Ovary (tissue), 3 donors: ENCODE data around the gene CHST12.

ENCODE experiments used
- EP300 ChIP-seq: sonication (generic); formaldehyde crosslinking; IDR thresholded peaks from one replicate; pipeline ENCODE4 v1.6.1; 2017; ENCODE audit warnings: antibody characterized with exemption
- POLR2A ChIP-seq: fragments of 450-650 bp; IDR thresholded peaks from one replicate; pipeline ENCODE4 v1.6.1; 2017; ENCODE audit warnings: antibody characterized with exemption, mild to moderate bottlenecking, moderate library complexity
- TF ChIP-seq, protein P1 (sequence below), 3 donors: fragments of 450-650 bp in 2 of 3; fragments of 200-600 bp in 1 of 3; IDR thresholded peaks; one replicate each; pipeline versions ENCODE4 v1.5.1 to v1.8.0; 2016 to 2022; ENCODE audit warnings: antibody characterized with exemption in 3 of 3, mild to moderate bottlenecking in 1 of 3
- donor health status: DM: no; HTN: no; CAD: no.

DNA sequence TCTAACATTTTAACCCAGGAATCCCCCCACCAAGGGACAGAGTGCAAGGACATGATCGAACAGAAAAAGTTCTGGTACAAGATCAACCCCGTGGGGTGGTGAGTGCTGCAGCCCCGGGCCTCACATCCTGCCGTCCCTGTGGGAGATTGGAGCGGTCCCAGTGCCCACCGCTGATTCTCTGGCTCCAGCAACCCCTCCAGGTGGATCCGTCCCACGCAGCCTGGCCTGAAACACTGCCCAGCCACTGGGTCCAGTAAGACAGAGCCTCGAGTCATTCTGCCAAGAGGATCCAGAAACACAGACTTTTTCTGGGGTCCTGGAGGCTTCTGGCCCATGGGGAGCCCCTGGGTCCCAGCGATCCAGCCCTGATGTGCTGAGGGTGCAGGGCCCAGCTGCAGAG, 43.3 kb downstream of the CHST12 start:
- TF ChIP-seq, protein P1, sequence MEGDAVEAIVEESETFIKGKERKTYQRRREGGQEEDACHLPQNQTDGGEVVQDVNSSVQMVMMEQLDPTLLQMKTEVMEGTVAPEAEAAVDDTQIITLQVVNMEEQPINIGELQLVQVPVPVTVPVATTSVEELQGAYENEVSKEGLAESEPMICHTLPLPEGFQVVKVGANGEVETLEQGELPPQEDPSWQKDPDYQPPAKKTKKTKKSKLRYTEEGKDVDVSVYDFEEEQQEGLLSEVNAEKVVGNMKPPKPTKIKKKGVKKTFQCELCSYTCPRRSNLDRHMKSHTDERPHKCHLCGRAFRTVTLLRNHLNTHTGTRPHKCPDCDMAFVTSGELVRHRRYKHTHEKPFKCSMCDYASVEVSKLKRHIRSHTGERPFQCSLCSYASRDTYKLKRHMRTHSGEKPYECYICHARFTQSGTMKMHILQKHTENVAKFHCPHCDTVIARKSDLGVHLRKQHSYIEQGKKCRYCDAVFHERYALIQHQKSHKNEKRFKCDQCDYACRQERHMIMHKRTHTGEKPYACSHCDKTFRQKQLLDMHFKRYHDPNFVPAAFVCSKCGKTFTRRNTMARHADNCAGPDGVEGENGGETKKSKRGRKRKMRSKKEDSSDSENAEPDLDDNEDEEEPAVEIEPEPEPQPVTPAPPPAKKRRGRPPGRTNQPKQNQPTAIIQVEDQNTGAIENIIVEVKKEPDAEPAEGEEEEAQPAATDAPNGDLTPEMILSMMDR (IDR thresholded peaks at IDR 0.05) = no peak
- TF ChIP-seq EP300 = no peak
- no peak for TF ChIP-seq POLR2A
